ENCODE results near the gene ONECUT2. TPM values are rescaled to one million over a fixed set of nuclear protein-coding genes. Genes with fewer than 3 reads are reported as not detected.

ONECUT2 gene
- total RNA-seq, 4 donors from 2014 or later, result under 0.01 to 0.09 TPM; not detected in 2

DNA sequence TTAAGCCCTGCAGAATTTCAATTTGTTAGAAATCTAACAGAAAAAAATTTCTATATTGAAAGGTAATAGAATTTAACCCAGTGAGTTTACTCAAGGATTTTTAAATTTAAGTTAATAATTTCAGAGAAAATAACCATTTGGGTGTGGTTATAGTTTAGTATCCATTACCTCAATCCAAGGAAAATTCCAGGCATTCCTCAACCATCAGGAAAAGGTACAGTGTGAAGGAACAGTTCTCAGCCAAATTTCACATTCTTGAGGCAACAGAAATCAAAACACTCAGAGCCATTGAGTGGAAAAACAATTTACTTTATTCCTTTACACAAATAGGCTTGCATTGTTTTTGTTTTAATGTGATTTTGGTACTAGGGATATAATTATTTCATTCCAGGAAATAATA, 45.6 kb downstream of the ONECUT2 start:
- Histone ChIP-seq H3K4me3 (no peak overlapping the region), H3K27me3 (no peaks in the 10 kb centered on the region), H3K9me3 (no peaks in the 10 kb centered on the region), H3K27ac (no peak overlapping the region), H3K36me3 (no peaks in the 10 kb centered on the region), H3K4me1 (no peaks in the 10 kb centered on the region)
- DNase-seq, result no peak
- TF ChIP-seq, protein P1, sequence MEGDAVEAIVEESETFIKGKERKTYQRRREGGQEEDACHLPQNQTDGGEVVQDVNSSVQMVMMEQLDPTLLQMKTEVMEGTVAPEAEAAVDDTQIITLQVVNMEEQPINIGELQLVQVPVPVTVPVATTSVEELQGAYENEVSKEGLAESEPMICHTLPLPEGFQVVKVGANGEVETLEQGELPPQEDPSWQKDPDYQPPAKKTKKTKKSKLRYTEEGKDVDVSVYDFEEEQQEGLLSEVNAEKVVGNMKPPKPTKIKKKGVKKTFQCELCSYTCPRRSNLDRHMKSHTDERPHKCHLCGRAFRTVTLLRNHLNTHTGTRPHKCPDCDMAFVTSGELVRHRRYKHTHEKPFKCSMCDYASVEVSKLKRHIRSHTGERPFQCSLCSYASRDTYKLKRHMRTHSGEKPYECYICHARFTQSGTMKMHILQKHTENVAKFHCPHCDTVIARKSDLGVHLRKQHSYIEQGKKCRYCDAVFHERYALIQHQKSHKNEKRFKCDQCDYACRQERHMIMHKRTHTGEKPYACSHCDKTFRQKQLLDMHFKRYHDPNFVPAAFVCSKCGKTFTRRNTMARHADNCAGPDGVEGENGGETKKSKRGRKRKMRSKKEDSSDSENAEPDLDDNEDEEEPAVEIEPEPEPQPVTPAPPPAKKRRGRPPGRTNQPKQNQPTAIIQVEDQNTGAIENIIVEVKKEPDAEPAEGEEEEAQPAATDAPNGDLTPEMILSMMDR (IDR thresholded peaks at IDR 0.05), result no peak
- no peak for TF ChIP-seq POLR2A (IDR thresholded peaks at IDR 0.05)

DNA sequence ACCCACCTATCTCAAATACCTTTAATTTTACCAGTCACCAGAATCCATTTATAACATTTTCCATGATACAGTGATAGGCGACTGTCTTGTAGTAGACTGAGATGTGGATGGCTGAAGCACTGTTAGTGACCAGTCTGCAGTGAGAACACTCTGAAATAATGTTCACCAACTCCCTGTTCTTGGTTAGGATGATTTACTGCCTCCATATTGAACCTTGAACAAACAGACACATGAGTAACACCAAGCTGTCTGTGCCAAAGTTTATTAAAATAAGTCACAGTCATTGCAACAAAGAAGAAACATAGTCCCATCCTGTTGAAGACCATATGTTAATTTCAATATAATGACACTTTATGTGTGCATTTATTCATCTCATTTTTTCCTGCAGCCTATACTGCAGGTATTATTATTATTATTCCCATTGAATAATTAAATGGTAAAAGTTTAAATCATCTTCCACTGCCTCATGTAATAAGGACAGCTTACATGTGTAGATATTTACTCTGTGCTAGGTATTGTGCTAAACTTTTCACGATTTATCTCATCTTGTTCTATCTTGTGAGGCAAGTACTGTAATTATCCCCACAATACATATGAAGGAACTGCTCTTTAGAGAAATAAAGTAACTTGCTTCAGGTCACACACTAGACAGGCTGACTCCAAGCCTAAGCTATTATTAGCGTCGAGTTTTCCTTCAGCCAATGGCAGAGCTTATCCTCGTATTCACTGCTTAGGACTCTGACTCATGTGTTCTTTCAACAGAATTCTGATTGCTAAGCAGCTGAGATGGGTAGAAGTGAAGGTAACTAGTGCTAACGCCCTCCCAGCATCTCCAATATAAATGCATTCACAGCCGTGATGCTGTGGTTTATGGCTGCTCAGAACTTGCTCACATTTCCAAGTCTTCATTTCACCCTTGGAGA, 62.5 kb downstream of the ONECUT2 start:
- Histone ChIP-seq H3K4me3 (no peak overlapping the region), H3K27ac (no peak overlapping the region), H3K4me1 (no peaks in the 10 kb centered on the region), H3K36me3 (no peaks in the 10 kb centered on the region), H3K9me3 (no peaks in the 10 kb centered on the region), H3K27me3 (no peaks in the 10 kb centered on the region)
- DNase-seq, result no peak
- TF ChIP-seq, protein P1 (IDR thresholded peaks at IDR 0.05), result no peak
- no peak for TF ChIP-seq POLR2A (IDR thresholded peaks at IDR 0.05)

DNA sequence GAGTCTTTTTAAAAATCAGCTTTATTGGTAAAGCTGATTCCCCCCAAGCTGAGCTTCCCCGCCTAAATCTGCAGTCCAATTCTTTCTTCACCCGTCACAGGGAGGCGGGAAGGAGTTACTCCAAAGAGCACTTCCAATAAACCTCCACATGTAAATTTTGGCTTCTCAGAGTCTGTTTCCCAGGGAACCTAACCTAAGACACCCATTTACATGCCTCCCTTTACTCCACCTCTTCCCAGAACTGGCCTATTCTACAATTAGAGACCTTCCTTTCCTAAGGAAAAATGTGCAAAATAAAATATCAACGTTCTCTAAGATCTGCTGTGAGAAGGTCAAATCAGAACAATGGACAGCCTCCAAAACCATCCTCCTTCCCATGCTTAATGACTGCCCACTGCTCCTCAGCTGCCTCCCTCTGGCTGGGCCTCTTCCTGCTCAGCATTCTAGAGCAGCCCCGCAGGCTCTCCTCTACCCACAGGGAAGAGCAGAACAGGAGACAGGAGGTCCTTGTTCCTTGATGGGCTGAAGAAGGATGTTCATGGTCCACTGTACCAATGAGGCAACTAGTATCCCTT, 63.6 kb downstream of the ONECUT2 start:
- no peaks in the 10 kb centered on the region for H3K9me3 ChIP-seq
- H3K4me3 ChIP-seq, result no peak overlapping the region
- H3K27ac ChIP-seq, result no peak overlapping the region
- H3K36me3 ChIP-seq, result no peaks in the 10 kb centered on the region
- no peak for TF ChIP-seq POLR2A (IDR thresholded peaks at IDR 0.05)
- TF ChIP-seq, protein P1 (IDR thresholded peaks at IDR 0.05), result no peak
- DNase-seq, result no peak
- H3K4me1 ChIP-seq, result no peaks in the 10 kb centered on the region
- H3K27me3 ChIP-seq, result no peaks in the 10 kb centered on the region

DNA sequence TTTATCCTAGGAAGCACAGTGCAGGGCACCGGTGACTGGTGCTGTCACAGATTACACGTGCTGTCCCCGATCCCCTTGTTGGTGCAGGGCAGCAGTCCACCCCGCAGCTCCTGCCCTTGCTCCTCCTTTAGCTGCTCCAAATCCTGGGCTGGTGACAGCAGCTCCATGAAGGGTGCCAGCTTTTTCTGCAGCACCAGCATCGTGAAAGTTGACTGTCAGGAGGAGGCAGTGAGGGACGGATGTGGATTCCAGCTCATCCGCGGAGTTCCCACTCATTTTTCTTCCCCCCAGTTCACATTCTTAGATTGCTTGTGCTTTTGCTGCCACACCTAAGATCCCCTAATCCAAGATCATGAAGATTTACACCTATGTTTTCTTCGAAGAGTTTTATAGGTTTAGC, 67.5 kb downstream of the ONECUT2 start:
- Histone ChIP-seq H3K4me3 (no peak overlapping the region), H3K4me1 (no peaks in the 10 kb centered on the region), H3K27ac (no peak overlapping the region), H3K36me3 (no peaks in the 10 kb centered on the region), H3K9me3 (no peaks in the 10 kb centered on the region), H3K27me3 (no peaks in the 10 kb centered on the region)
- no peak for TF ChIP-seq POLR2A (IDR thresholded peaks at IDR 0.05)
- TF ChIP-seq, protein P1 (IDR thresholded peaks at IDR 0.05), result no peak
- no peak for DNase-seq

DNA sequence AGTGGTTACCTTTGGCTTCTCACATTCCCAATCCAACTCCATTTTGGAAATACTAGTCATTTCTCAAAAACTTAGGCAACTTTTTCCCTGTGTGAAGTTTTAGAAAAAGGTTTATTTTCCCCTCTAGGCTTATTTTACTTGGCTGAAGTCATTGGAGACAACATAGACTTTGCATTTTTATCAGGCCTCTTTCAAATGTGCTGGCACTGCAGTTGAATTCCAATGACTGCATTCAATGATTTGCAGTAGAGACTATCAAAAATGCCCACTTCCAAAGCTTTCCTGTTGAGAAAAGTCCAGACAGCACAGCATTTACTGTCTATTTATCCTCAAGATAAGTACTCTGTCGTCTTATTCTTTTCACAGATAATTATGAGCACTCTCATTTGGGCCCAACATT, 70.1 kb downstream of the ONECUT2 start:
- Histone ChIP-seq H3K4me3 (no peak overlapping the region), H3K27me3 (no peaks in the 10 kb centered on the region), H3K9me3 (no peaks in the 10 kb centered on the region), H3K4me1 (no peaks in the 10 kb centered on the region), H3K36me3 (no peaks in the 10 kb centered on the region), H3K27ac (no peak overlapping the region)
- no peak for DNase-seq
- TF ChIP-seq, protein P1 (IDR thresholded peaks at IDR 0.05), result no peak
- TF ChIP-seq POLR2A (IDR thresholded peaks at IDR 0.05), result no peak
